Retina (tissue), 1 donor: ENCODE measurements around the gene TRDN.
"Not testable (repeated sequence)": the region's sequence is repeated elsewhere in the genome, so short reads cannot be mapped to it uniquely, and the experiment has no call there.

Experiments
- DNase-seq: peaks from one replicate; pipeline ENCODE4 v3.0.0-alpha.2; 2016

Gene TRDN

DNA sequence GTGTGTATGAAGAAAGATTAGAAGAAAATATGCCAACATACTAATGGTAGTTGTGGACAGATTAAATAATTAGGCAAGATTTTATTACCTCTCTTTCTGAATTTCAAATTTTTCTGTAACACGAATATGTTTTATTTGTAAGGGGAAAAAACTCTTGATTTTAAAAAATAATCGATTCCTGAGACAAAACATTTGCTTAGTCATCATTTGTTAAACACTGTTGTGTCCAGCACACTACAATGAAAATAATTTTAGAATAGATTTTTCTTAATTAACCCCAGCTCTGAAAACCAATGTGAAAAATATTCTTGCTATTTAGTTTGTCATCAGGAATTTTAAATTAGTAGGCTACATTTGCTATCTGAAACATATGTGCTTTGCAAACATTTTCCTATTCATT, 253.0 kb downstream of the TRDN start:
- DNase-seq: no peak

DNA sequence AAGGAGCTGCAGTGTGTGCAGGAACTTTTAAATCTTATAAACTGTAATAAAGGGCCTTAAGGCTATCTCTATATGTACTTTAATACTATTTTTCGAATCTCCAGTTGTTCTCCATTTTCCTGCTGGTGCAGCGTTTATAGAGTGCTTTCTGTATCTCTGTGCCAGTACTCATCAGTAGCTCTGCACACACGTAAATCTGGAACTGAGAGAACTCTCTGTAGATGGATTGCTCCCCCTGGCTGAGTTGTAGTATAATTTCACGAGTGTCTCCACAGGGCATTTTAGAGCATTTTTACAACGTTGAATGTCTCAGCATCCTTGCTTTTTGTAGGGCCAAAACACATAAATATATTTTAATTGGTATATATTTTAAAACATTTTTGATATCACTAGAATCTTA, 256.5 kb downstream of the TRDN start:
- peak; percentile 38 for DNase-seq

DNA sequence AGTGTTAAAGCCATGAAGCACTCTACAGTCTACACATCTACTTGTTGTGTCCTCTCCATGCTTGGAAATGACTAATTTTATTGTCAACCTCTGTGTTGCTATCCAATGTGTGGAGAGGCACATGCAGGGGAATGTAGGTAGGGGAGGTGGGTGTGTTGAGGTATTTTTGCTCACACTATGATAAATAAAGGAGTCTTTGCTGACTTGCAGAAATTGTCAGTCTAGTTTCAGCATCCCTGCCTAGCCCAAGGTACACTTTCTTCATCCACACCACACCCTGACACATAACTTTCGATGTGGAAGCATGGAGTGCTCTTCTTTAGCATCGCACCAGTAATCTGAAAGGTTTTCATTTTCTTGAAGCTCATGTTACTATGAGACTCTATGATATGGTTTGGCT, 264.0 kb downstream of the TRDN start:
- no peak for DNase-seq

DNA sequence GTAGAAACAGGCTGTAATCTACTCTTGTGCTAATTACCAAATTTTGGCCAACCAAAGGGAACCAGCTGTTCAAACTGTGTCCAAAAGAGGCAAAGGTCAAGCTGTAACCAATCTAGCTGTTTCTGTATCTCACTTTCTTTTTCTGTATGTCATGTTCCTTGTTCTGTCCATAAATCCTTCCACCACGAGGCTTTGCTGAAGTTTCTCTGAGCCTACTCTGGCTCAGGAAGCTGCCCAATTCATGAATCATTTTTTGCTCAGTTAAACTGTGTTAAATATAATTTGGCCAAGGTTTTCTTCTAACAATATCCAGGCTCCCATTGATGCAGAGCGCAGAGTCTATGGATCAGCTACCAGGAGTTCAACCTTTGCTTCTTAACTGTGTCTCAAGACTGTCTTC, 272.8 kb downstream of the TRDN start:
- DNase-seq: no peak

DNA sequence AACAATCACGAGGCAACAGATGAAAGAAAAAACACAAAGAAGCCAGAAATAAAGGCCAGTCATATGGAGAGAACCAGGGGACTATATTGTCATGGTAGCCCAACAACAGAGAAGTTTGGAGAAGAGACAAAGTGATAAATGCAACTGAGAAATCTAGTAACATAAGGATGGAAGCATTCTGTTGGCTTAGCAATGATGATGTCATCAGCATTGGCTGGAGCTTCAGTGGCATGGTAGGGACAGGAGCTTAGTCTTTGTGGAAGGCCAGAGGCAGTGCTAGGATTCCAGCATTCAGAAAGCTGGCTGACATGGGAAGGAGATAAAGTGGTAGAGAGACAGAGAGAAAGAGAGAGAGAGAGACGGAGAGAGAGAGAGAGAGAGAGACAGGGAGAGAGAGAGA, 276.4 kb downstream of the TRDN start:
- no peak for DNase-seq

DNA sequence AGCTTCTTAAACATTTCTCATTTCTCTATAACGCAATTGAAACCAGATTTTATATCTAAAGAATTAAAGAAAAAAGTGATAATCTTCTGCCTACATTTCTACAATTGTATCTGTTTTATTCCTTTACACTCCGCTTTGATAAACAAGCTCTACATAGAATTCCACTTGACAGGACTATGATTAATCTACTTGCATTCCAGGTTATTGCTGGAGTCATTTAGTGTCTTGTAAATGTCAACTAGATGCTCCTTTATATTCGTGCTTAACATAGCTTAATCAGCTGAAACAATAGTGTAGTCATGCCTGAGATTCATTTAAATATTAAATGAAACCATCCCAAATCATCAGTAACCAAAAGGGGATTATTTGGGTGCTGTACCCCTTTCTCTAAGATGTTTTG, 284.0 kb downstream of the TRDN start:
- no peak for DNase-seq

DNA sequence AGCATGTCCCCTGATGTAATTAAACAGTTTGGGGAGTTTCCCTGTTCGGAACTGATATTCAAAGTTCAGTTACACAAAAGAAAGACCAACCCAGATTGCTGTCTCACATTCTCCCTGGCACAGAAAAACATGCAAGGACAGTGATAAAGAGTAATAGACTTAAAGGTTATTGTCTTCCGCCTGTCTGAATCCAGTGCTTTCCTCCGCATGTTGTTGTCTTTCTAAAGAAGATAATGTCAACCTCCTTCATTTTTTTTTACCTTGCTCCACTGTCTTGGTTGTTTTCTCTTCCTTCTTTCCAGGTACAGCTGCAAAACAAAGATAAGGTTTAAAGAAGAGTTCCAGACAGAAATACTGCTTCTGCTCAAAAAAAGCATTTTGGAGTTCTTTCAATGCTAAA, 284.5 kb downstream of the TRDN start:
- DNase-seq: no peak

DNA sequence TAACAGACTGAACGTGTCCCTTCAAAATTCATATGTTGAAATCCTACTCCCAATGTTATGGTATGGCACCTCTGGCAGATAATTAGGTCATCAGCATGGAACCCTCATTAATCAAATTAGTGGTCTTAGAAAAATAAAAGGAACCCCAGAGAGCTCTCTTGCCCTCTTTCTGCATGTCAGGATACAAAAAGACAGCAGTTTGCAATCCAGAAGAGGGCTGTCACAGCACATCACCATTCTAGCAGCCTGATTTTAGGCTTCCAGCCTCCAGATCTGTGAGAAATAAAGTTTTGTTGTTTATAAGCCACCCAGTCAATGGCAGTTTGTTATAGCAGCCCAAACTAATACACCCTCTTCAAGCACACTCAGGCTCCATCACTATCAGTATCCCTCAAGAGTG, 292.9 kb downstream of the TRDN start:
- DNase-seq: peak; percentile 67

DNA sequence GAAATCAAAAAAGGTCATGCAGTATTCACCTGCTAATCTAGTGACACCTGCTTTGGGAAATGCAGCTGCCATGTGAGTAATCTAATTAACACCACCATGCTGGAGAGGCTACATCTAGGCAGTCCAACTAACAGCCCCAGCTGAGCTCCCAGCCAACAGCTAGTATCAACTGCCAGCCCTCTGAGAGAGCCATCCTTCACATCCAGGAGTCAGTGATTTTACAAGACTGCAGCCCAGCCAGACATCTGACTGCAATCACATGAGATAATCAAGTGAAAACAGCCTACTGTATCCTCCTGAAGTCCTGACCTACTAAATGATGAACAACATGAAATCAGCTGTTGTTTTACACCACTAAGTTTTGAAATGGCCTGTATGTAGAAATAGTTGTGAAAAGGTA, 298.4 kb downstream of the TRDN start:
- DNase-seq: no peak

DNA sequence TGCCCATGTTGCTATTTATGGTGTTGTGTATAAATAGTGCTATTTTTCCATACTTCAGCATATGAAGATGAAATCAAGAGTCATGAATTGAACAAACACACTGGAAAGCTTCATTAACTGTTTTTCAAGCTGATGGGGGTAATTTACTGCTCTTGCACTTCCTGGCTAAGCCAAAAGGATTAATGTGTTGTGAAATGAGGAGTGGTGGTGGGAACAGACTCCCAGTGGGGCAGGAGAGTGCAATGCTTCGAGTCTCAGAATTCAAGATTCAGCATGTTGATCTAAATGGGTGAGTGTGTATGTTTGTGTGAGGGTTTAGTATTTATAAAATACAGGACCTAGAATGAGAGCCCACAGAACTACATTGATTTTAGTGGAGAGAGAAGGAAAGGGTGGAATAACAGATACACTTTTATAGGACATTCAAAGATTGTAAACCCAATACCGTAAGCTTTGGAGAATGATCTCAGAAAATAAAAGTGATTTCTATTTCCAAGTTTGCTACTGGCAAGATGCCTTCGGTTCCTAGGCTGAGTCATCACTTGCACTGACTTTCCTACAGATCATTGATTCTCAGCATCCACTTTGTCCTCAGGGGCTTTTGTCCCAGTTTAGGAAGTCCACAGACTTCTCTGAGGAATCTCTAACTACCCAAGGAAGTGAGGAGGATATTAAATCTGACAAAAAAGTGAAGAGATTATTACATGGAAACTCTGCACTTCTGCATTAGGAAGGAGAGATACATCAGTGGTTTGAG, 303.6 kb downstream of the TRDN start:
- no peak for DNase-seq

DNA sequence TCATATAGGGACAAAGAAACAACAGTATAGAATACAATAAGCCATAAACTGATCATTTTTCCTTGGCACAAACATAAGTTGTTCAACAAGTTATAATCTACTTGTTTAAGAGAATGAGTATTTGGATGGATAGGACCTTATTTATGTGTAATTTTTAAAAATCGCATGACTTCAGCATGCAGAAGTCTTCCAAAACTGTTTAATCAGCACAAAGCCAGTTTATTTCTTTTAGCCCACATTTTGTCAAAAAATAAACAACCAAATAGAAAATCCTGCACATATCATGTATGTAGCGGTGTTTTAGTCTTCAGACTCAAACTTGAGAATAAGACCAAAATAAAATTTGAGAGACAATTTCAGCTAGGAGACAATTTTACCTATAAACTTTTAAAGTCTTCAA, 304.7 kb downstream of the TRDN start:
- DNase-seq: no peak

DNA sequence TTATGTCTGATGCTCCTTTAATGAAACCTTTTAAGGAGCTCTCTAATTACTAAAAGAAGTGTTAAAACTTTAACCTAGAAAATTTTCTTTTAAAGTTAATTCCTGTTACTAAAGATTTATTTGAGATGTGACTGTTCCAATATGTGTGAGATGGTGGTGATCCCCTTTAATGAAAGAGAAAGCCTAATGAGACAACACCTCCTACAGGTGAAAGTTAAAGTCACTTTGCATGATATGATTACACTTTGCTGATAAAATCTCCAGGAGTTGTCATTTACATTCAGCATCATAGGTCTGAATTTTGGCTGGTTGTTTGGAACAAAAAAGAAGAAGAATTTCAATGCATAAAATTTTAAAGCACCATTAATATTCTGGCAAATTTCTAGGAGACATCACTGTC, 307.4 kb downstream of the TRDN start:
- no peak for DNase-seq

DNA sequence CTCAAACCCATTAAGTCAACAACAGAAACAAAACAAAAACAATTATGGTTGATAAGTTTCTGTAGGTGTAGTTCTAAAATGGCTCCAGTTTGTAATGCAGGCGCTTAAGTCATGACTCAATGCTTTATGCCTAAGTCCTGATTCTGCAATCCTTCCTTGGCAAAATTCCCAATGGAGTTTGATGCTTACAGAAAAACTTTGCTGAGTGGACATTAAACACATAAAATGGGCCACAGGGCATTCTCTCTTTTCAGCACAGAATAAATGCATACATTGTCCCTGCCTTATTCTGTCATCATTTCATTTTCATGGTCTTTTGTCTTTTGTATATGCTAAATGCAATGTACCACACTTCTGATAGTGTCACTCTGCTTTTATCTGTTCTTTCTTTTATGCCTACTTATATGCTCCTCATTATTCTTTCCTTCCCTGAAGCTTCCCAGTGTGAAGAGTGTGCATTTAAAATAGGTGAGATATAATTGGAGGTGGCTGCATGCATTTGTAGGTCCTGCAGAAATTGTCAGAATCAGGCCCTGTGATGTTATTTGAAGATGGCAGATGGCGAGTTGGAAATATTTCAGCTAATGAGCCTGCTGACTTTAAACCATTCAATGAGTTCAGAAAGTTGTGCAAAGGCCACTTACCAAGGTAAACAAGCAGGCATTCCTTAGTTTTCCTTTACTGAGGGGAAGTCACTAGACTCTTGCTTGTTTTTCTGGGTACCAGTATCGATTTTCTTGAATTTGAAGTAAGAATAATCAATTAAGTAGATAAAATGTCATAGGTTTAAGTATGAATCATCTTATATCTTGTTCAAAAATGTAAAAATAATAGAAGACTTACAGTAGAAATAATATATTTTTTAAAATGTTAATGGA, 313.1 kb downstream of the TRDN start:
- no peak for DNase-seq

DNA sequence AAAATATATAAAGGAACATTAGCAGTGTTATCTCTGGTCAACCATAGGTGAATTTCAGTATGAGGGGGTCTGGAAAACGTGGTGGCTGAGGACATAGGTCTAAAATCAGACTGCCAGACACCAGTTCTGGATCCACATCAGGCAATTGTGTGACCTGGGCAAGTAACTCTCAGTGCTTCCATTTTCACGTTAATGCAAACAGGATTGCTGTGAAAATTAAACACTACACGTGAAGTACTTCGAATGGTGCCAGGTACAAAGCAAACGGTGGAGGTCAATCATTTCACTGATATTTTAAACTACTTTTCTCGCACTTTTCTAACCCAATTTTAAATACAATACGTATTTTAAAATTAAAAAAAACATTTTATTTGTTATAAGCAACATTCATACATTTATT, 315.7 kb downstream of the TRDN start:
- no peak for DNase-seq

DNA sequence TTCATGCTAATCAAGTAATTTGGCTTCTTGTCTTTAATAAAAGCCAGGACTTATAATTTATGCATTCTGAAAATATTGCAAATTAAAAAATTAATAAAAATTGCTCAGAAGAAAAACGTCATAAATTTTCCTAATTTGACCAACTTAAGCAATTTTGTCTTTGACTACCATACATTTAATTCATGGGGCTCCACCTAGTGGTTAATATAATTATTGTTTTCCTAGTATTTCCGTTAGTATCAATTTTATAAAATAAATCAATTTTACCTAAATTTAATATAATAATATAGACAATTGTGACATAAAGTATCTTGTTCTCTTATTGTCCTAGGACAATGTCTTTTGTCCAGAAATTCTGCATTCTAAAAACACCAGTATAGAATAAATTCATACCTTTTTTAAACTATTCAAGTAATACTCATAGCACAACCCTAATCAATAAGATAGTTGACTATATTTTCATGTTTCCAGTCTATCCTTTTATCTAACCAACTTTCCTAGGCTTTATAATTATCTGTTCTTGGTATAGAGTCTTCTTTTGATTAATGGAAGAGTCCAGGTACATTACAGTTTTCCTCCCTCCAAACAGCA, 319.9 kb downstream of the TRDN start:
- DNase-seq: no peak

DNA sequence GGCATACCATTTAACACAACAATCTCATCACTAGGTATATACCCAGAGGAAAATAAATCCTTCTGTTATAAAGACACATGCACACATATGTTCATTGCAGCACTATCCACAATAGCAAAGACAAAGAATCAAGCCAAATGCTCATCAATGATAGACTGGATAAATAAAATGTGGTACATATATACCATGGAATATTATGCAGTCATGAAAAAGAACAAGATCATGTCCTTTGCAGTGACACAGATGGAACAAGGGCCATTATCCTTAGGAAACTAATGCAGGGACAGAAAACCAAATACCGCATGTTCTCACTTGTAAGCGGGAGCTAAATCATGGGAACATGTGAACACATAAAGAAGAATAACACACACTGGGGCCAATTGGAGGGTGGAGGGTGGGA, 322.3 kb downstream of the TRDN start:
- DNase-seq: not testable (repeated sequence)

DNA sequence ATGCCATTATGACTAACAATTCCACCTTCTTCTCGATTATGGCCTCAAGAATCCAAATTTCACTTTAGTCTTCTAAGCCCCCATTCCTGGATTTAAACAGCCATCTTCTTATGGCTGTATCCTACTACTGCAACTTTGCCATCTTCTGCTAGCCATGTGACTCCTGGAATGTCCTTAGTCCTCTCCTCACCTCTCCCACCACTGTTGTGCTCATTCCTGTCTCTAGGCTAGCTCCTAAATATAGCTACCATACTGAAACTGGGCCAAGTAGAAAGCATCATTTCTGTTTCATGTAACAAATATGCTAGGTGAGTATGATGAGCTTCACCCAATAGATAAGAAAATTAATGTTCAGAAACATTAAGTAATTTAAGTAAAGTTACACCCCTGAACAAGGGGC, 327.6 kb downstream of the TRDN start:
- DNase-seq: no peak

DNA sequence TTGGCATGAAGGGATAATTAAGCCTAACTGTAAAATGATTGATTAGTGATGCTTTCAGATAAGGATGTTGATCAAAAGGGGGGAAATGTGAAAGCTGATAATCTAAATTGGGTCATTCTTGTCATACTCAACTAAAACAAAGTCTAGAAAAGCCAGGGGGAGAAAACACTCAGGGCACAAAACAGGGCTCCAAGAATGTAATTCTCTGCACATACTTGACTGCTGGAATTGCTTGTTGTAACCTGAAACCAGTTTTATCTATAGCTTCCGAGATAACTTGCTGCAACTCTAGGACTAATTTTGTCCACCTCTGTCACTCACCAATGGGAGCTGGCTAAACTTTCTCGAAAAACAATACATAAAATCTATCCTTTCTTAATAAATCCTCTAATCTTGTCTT, 330.4 kb downstream of the TRDN start:
- no peak for DNase-seq

DNA sequence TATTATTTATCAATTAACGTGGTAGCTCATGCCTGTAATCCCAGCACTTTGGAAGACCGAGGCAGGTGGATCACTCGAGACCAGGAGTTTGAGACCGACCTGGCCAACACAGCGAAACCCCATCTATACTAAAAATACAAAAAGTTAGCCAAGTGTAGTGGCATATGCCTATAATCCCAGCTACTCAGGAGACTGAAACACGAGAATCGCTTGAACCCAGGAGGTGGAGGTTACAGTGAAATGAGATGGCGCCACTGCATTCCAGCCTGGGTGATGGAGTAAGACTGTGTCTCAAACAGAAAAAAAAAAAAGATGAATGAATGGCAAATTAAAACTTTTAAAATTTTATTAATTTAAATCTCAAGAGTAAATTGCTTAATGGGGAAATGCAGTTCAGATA, 341.1 kb downstream of the TRDN start:
- no peak for DNase-seq

DNA sequence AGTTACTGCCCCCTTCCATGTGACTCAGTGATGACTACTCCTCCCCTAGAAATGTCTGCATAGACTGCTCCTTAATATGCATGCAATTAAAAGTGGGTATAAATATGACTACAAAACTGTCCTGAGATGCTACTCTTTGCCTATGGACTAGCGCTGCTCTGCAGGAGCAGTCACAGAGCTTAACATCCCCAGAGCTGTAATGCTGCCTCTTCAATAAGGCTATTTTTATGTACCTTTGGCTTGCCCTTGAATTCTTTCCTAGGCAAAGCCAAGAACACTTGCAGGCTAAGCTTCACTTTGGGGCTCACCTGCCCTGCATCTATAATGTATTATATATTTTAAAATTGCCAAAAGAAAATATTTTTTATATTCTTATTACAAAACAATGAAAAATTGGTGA, 341.6 kb downstream of the TRDN start:
- DNase-seq: no peak

DNA sequence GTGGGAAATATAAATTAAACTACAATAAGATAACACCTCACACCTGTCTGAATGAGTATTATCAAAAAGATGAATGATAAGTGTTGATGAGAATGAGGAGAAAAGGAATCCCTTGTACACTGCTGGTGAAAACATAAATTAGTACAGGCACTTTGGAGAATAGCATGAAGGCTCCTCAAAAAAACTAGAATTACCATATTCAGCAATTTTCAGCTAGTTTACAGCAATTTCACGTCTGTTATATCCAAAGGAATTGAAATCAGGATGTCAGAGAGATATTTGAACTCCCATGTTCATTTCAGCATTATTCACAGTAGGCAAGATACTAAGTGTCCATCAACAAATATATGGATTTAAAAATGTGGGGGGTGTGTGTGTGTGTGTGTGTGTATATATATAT, 348.1 kb downstream of the TRDN start:
- DNase-seq: no peak

DNA sequence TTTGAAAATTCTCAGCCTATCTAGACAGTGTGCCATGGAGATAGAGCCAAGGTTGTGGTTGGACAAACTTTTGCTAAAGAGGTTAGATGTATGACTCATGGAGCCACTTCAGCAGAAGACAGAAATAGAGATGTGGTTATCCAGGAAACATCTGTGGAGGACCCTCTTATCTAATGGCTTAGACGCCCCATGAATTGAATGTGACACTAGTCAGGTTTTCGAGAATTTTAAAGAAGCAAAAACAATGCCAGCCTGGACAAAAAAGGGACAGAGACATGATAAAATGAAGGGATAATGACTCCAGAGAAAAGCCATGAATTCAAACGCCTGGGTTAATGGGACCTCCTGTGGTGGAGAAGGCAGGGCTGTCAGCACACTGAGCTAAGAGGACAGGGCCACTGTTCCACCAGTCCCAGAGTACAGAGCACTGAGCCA, 360.2 kb downstream of the TRDN start:
- no peak for DNase-seq

DNA sequence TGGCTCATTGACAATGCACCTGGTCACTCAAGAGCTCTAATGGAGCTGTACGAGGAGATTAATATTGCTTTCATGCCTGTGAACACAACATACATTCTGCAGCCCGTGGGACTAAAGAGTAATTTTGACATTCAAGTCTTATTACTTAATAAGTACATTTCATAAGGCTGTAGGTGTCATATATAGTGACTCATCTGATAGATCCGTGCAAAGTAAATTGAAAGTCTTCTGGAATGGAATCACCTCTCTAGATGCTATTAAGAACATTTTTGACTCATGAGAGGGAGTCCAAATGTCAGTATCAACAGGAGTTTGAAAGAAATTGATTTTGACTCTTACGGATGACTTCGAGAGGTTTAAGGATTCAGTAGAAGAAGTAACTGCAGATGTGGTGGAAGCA, 372.8 kb downstream of the TRDN start:
- DNase-seq: no peak

DNA sequence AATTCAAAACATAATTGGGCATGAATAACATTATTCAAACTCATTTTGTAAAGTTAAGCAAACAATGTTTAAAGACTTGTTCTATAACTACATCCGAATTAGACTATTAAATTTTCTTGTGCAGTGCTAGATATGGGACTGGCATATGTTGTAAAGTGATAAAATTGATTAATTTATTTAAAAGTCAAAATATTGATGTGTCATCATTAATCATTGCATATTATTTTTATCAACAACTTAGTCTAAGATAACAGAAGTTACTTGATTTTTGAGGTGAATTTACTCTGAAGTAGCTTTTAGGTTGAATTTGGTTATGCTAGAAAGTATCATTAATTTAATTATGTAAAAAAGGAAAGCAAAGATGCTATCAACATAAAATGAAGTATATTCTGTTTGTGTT, 396.1 kb downstream of the TRDN start:
- DNase-seq: no peak
